Left lobe of liver (tissue), 2 donors: ENCODE data around the gene GREB1. TPM values are rescaled to one million over a fixed set of nuclear protein-coding genes. Genes with fewer than 3 reads are reported as not detected.

Experiments used
- ATAC-seq: fragments of 200-7000 bp; cut with Tn5 transposase; one replicate; pipeline ENCODE4 v1.9.1; 2020; ENCODE audit warnings: mild to moderate bottlenecking, moderate library complexity
- DNase-seq: peaks from one replicate; pipeline ENCODE4 v3.0.0-alpha.2; 2020; ENCODE audit warnings: low spot score
- total RNA-seq: library from RNA; stranded (reverse); gene quantifications from one replicate; pipeline ENCODE4 v1.2.1, GENCODE V29; 2021
- donor health status: DM: no; HTN: no; CAD: no; lungs with moderate emphysema.
- donor health status: DM: no; HTN: yes; CAD: no.

GREB1 gene, protein sequence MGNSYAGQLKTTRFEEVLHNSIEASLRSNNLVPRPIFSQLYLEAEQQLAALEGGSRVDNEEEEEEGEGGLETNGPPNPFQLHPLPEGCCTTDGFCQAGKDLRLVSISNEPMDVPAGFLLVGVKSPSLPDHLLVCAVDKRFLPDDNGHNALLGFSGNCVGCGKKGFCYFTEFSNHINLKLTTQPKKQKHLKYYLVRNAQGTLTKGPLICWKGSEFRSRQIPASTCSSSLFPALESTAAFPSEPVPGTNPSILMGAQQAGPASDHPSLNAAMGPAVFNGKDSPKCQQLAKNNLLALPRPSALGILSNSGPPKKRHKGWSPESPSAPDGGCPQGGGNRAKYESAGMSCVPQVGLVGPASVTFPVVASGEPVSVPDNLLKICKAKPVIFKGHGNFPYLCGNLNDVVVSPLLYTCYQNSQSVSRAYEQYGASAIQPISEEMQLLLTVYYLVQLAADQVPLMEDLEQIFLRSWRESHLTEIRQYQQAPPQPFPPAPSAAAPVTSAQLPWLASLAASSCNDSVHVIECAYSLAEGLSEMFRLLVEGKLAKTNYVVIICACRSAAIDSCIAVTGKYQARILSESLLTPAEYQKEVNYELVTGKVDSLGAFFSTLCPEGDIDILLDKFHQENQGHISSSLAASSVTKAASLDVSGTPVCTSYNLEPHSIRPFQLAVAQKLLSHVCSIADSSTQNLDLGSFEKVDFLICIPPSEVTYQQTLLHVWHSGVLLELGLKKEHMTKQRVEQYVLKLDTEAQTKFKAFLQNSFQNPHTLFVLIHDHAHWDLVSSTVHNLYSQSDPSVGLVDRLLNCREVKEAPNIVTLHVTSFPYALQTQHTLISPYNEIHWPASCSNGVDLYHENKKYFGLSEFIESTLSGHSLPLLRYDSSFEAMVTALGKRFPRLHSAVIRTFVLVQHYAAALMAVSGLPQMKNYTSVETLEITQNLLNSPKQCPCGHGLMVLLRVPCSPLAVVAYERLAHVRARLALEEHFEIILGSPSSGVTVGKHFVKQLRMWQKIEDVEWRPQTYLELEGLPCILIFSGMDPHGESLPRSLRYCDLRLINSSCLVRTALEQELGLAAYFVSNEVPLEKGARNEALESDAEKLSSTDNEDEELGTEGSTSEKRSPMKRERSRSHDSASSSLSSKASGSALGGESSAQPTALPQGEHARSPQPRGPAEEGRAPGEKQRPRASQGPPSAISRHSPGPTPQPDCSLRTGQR (N-terminal part only)
- 22.4 TPM for total RNA-seq

DNA sequence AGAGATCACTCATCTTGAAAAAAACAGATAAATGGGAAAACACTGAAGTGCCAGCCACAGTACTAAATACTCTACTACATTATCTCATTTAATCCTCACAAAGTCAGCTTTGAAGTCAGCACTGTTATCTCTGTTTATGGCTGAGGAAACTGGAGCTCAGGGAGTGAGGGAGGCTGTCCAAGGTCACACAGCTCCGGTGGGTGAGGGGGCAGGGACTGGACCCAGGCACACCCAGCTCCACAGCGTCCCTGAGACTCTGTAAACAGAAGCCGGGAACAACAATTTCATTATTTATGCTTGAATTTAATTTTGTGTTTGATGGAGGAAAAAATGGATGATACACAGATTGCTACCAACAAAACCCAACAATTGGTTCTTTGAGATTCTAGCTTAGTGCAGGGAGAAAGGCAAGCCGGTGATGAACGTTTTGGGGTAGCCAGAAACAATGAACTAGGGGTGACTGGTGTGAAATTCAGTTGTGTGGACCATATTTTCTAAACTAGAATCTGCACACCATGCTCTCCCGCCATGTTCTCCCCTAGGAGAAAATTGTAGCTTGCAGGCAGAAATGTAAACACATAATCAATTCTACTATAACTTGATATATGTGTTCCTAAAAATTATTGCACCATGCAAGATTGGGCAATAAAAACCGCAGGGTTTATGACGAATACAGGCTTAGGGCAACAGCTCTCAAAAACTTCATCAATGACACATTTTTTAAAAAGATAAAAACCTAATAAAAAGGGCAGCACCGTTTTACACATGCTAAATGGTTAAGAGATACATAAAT, at the start of gene GREB1:
Gene GREB1 (plus strand): TSS at position 768 of the 793 bp plus-strand sequence. CDS start 22,570 bp downstream, outside the sequence.
- no peak for DNase-seq
- peak; percentile 36 for ATAC-seq

DNA sequence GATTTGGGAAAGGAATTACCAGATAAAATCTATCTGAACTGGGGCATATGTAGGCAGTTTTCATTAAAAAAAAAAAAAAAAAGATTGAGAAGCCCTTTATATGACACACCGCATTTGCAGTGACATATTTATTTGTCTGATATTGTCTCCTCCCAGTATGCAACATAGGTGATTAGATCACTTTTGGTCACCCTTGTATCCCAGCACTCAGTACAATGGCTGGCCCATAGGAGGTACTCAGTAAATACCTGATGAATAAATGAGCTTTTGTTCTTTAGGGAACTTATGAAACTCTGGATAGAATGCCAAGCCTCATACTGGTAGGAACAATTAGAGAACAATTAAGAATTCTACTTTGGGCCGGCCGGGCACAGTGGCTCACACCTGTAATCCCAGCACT, 45.0 kb upstream of the GREB1 start:
- no peak for DNase-seq
- no peak for ATAC-seq

DNA sequence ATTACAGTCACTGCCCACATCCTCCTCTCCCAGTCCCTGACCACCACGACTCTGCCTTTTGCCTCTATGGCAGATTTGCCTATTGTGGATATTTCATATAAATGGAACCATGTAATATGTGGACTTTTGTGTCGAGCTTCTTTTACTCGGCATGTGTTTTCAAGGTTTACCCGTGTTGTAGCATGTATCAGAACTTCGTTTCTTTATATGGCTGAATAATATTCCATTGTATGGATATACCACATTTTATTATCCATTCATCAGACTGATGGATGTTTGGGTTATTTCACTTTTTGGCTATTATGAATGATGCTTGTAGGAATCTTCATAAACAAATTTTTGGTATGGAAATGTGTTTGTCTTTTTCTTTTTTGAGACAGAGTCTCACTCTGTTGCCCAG, 43.7 kb upstream of the GREB1 start:
- ATAC-seq (no peak), DNase-seq (no peak)

DNA sequence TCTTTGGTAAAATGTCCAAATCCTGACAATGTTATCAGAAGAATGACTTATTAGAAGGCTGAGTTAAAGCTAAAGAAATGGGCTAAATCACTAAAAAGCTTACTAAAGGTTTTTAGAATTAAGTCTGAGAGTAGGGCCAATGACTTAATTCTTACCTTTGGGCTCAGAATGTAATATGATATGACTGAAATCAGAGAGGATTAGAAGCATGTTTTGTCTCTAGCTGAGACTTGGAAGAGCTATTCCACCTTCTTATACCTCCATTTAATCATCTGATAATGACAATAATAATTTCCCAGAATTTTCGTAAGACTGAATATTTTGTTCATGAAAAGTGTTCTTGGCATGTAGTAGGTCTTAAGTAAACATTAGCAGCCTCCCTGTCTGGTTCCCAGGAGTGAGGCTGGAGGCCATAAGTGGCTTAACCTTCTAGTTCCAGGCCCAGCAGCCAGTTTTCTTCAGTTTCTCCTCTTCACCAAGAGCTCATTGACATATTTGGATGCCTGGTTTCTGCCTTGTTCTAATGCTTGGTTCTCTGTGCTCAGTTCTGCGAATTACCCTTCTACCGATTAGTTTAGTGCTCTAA, 42.4 kb upstream of the GREB1 start:
- ATAC-seq: no peak
- DNase-seq: no peak

DNA sequence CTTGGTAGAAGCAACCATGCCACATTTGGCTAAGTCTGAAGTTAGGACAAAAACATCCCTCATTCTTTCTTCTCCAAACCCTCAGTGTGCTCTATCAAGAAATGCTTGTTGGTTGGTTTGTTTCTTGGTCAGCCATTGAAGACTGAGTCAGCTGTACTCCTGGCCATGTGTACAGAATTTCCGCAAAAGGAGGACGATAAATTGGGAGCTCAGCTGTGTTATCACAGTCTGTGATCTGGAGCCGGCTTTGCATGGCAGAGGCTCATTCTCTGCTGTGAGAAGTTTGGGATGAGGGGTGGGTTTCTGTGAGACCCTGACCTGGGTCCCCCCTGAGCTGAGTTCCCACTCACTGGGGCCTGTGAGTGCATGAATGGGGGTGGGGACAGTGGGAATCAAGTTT, 41.6 kb upstream of the GREB1 start:
- no peak for ATAC-seq
- DNase-seq: no peak

DNA sequence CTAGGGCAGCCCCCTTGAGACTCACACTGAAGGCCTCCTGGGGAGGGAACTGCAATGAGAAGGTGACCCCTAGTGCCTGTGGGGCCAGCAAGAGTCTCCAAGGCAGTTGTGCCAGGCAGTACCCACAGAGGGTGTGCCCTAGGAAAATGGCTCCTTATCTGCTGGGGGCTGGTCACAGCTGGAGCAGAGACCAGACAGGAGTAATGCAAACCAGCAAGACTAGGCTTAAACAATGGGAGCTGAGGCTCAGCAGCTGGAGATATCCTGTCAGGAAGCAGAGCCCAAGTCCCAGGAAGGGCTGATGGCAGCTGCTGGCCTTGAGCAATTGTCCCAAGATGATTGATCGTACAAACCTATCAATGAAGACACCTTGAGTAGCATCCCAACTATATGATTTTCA, 41.1 kb upstream of the GREB1 start:
- ATAC-seq: no peak
- DNase-seq: no peak

DNA sequence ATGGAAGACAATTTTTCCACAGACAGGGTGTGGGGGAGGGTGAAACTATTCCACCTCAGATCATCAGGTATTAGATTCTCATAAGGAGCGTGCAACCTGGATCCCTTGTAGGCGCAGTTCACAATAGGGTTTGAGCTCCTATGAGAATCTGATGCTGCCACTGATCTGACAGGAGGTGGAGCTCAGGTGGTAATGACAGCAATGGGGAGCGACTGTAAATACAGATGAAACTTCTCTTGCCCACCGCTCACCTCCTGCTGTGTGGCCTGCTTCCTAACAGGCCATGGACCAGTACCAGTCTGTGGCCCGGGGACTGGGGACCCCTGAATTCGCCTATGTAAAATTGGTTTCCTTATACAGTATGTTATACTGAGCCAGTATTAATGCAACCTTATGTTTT, 40.6 kb upstream of the GREB1 start:
- no peak for ATAC-seq
- DNase-seq: no peak

DNA sequence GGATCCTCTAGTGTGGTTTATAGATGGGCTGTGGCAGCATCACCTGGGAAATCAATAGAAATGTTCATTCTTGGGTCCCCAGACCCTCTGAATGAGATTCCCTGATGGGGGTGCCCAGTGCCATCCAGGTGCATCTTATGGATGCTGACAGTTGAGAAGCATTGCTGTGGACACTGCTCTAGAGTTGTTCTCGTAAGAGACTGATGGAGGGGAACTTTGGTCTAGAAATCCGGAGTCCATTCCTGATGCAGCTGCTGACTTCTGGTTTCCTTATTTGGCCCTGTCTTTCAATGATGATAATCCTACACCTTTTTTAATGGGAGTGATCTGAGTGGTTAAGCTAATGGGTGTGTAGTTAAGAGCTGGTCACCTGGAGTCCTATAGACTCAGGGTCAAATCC, 39.5 kb upstream of the GREB1 start:
- DNase-seq: no peak
- ATAC-seq: no peak

DNA sequence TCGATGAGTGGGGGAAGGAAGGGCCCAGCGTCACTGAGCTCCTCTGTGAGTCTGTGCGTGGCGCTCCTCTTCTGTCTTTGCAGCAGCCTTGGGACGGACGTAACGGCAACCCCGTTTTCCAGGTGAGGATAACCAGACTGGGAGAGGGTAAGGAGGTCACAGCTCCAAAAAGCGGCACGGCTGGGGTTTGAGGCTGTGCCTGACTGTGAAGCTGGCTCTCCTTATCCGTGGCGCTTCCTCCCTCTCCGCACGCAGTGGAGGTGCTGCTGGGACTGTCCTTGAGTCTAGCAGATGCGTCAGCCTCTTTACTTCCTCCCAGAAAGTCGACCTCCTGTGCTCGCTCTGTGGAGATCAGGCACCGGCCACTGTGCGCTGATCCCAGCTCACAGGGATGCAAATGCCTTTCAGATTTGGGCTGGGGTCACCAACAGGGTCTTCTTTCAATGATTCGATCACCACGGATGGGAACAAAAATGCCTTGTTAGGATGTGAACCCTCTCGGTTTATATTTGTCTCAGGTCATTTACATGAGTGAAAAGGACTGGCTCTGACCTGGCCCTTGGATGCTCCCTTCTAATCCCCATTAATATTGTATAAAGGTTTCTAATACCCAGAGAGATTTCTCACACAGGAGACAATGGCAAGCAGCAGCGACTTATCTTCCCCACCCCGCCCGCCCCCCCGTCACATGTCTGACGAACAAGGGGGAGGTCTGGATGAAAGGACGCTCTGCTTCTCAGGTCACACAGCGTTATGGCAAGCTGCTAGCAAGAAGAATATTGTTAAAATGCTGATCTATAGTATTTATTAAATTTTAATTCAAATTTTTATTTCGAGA, 37.8 kb upstream of the GREB1 start:
- ATAC-seq (no peak), DNase-seq (no peak)

DNA sequence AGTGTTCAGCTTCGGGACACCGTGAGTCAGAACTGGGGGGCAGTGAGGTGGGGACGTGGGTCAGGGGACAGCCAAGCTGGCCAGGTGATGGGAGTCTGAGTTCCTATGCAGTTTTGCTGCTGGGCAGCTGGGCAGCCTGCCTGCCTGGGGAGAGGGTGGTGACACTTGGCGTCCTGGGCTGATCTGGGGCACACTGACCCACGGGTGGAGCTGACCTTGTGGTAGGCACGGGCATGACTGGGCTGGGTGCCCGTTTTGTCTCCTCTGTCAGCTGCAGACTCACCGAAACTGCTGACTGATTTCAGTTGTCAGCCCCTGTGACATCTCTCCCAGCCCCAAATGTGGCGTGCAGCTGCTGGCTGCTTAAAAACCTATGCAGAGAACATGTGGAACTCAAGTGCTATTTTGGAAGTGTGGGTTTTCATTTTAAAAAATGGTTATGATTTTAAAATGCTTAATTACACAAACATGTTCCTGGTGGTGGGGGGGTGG, 35.3 kb upstream of the GREB1 start:
- ATAC-seq (peak; percentile 93), DNase-seq (peak; percentile 98)

DNA sequence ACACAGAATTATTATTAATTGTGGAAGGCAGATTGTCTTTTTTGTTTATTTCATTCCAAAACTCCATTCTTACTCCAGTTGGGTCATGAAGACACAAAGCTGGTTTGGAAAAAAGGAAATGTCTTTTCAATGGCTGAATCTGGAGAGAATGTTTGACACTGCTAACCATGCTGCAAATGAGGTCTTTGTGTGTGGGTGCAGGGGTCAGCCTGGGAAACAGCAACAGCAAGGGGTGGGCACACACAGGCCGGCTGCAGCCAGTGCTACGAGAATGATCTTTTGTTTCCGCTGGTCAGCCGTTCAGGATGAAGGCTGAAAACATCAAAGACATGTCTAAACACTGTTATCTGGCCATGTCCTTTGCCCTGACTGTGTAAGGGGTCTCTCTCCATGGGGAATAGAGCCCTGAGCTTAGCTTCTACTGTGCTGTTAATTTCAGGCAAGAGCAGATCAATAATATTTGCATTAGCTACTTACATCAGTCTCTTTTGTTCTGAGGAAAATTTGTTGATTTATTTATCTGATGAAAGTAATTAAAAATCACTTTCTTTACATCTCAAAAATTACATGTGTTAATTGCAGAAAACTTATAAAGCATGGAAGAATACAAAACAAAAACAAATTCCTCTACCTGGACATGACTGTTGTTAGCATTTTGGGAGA, 34.6 kb upstream of the GREB1 start:
- ATAC-seq: peak; percentile 42
- no peak for DNase-seq

DNA sequence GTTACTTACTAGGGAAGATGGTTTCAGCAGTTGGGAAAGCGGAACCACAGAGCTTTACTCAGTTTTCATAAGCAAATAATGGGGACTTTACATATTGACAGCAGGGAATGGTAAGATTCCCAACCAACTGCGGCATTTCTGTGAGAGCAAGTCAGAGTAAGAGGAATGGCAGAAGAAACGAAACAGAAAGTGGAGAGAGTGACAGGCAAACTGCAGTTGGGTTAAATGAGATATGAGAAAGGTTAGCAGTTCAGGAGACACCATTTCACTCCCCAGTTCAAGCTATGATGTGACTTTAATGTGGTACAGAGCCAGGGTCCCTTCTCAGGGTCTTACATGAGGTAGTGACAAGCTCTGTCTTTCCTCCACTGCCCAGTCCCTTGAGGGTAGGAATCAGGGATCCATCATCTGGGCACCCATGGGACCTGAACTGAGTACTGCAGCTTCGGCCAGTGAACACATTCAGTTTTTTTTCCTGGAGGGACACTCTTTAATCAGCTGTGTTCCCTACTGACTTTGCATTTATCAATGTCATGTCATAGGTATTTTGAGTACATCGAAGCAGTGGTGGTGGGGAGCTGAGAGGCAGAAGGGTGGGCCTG, 33.0 kb upstream of the GREB1 start:
- ATAC-seq (peak; percentile 27), DNase-seq (no peak)

DNA sequence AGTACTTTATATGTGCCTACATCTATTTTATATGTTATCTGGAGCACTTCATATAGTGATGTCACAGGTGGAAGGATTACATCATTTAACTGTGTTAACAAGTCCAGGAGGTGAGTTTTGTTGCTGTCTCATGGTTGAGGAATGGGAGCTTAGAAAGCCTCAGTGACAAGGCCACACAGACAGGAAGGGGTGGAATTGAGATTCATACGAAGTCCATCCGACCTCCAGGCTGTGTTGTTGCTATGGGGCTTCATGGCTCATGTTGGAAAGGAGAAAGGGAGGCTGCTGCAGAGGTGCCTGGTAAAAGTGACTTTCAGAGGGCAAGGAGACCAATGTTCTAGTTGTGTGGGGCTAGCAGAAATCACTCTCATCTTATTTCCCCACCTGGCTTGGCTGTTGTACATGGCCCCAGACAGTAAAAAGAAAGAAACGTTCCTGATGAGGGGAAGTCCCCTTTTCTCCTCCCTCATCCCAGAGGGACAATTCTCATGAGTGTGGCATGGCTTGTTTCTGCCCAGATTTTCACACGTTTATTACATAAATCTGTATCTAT, 31.0 kb upstream of the GREB1 start:
- DNase-seq: no peak
- ATAC-seq: no peak

DNA sequence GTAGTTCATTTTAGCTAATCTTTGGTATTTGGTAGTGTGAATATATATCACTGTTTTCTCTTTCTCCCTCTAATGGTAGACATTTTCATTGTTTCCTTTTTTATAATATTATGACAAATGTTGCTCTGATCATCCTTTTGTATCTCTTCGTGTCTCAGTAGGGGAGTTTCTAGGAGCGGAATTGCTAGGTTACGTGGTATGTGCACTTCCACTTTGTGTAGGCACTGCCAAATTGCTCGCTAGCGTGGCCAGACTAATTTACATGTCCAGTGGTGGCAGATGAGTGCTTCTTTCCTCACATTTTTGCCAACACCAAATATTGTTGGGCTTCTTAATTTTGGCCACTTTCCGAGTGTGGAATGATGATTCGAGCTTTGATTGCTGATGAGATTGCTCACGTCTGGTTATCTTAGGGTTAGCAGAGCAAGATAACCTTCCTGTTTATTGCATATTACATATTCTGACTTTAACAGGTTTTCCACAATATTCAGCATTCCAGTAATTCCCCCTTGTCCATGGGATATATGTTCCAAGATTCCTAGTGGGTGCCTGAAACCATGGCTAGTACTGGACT, 30.4 kb upstream of the GREB1 start:
- DNase-seq: no peak

DNA sequence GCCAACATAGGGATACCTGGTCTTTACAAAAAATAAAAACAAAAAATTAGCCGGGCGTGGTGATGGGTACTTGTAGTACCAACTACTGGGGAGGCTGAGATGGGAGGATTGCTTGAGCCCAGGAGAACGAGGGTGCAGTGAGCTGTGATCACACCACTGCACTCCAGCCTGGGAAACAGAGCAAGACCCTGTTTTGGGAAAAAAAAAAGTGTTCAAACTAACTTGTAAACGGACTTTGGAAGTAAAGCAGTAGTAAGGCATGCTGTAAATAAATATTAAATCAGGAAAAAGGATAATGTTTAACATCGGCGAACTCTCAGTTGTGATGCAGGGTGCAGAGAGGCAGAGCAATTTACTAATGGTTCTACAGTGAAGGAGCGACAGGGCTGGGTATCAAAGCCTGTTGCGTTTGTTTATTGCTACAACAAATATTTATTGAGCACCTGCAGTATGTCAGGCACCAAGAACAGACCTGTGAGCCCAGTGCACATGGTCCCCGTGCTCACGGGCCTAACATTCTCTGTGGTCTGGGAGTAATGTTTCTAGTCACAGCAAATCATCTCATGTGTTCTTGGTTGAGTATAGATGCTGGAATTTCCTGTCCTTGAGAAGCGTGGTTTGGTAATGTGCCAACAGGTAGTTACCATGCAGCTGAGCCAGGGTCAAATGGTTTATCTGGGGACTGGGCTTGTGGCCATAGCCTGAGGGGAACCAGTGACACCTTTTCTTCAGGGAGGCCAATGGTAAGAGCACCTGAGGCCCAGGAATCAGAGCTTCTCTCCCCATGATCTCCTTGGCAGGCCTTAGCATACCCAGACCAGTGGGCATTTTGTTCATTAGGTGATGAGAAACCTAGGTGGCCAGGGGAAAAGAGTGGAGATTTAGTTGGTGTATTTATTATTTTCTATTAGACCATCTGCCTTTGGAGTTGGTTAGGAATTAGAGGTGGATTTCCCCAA, 27.9 kb upstream of the GREB1 start:
- ATAC-seq: peak; percentile 81
- DNase-seq: peak; percentile 59

More for the DNA sequence above, 30.4 kb upstream of the GREB1 start:
- no peak for ATAC-seq

DNA sequence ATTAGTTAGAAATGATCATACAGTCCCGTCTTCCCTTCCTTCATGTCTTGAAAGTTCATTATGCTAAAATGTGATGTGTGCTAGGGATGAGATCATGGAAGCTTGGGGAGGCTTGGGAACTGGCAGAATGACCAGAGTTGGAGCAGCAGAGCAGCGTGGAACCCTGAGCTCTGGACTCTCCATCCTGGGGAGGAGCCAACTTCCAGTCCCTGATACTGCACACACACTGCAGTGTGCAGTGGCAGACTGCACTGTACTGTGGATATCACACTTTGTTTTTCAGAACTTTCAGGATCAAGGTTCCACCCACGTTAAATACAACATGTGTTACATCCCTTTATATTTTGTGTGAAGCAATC, 27.3 kb upstream of the GREB1 start:
- ATAC-seq: peak; percentile 84
- peak; percentile 75 for DNase-seq
